Suppressor macrophage treated with lipopolysaccharide for 1 hour (primary cell): ENCODE results near the gene CD58.
"Not testable (repeated sequence)": the region's sequence is repeated elsewhere in the genome, so short reads cannot be mapped to it uniquely, and the experiment has no call there.

Experiments
- DNase-seq, 3 donors: peaks; one replicate each; pipeline ENCODE4 v3.0.0-alpha.2; 2020 to 2022

Gene CD58

GRCh38 chr1:116570358-116571214 lies at the start of gene CD58:
Gene CD58, minus strand, starts transcription at chr1:116571026. Its CDS starts 54 bp downstream, at chr1:116570972.
- peak; percentile 96 to 99 (median 98) for DNase-seq

DNA sequence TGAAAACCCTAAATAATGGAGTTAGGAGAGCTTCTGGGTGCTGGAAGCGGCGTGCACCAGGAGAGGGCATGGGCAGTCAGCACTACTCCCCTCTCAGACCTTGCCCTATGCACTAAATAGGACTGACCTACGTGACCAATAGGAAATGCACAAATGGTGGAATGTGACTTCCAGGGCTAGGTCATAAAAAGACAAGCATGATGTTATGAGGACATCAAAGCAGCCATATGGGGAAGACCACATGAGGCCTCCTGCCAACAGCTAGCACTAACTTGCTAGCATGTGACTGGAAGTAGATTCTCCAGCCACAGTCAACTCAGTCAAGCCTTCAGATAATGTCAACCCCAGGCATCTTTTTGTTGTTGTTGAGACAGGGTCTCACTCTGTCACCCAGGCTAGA lies 49.6 kb upstream of the CD58 start:
- not testable (repeated sequence) for DNase-seq

GRCh38 chr1:116619106-116619505 lies 48.3 kb upstream of the CD58 start:
- not testable (repeated sequence) for DNase-seq

DNA sequence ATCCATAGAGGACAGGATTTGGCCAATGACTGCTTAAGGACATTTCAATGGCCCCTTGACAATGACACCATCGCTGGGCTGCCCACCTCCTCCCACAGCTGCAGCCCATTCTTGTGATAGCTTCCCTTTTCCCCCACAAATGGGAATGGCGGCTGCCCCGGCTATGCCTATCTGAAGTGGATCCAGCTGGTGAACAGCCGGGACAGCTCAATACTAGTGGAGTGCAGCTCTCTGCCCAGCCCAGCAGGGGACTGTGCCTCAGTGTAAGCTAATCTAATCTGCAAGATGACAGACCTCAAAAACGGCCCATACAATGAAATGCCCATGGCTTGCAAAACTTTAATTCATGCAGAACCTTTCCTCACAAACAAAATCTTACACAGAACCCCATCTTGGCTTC lies 47.0 kb upstream of the CD58 start:
- DNase-seq, result not testable (repeated sequence)

- not testable (repeated sequence) for DNase-seq
Observed at GRCh38 chr1:116613825-116614224, 43.0 kb upstream of the CD58 start.

DNA sequence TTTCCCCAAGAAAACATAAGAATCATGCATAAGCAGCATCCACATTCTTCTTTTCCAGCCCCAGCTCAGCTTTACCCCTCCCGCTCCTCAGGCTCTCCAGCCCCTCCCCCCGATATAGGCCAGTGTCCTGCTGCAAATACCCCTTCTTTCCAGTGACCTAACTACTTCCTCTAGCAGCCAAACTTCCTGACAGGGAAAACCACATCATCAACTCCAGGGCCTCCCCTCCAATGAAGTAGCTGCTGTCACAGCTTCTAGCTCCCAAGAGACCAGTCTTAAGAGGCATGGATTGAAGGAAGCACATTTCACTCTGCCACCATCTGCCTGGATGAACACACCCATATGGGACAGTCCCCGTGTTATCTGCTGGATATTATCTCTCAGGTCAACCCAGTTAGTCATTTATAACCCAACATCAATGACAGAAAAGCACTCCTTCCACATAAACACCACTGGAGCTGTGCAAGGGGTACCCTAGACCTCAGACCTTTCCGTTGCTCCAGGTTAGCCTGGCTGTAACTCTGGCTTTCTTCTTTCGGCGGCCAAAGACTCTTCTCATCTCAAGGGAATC lies 39.1 kb upstream of the CD58 start:
- DNase-seq, result peak; percentile 28 to 57 (median 38)

- DNase-seq, result peak; percentile 30 to 49 (median 39)
Observed at GRCh38 chr1:116608841-116609240, 38.0 kb upstream of the CD58 start.

DNA sequence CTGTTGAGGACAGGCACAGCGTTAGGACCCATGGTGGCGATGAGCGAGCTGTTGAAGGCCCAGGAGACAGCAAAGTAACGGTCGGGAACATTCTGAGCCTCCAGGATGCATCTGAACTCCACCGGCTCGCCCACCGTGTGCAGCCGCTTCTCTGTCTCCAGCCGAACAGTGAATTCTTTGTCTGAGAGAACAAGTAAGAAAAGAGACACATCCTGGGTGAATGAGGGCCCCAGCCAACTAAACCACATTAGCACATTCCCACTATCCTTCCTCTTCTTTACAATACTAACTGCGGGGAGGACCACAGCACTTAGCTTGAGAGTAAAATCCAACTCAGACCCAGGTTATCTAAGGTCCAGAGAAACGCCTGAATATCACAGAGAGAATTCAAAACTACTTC lies 37.3 kb upstream of the CD58 start:
- DNase-seq, result not testable (repeated sequence)

DNA sequence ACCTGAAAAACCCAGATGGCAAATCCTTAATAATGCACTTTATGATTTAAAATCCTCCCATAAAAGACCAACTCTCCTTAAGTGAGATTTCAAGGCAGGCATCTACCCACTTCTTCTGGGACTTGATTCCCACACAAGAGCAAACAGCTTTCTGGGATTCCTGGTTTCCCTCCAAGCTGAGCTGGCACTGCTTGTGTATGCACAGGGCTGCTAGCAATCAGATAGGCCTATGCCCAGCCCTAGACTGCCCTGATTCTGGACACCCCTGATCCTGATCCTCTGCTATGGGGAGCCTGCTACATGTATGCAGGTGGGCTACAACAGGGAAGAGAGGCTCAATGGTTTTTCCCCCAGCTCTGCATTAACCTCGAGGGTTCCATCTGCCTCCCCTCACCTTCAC lies 36.6 kb upstream of the CD58 start:
- DNase-seq, result peak in 1 of 3 donors; percentile 8

- DNase-seq, result peak; percentile 69 to 84 (median 80)
Observed at GRCh38 chr1:116606067-116606466, 35.2 kb upstream of the CD58 start.

GRCh38 chr1:116605315-116605714 lies 34.5 kb upstream of the CD58 start:
- peak in 2 of 3 donors; percentile 31 to 43 for DNase-seq

DNA sequence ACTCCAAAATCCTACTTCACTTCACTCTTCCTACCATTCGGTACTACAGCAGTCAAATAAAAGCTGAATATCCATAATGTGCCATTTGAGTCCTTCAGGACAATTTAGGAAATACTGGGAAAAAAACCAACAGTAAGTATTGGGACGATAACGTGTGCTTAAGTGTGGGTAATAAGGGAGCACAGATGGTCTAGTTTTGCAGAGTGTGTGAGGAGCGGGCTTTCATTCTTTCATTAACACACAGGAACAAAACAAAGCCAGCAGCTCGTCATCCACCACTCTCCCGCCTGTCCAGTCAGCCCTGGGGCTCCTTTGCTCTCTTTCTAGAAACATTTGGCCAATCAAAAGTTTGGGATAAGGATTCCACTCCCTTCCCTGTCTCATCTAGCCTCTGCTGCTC lies 33.6 kb upstream of the CD58 start:
- DNase-seq, result not testable (repeated sequence)

DNA sequence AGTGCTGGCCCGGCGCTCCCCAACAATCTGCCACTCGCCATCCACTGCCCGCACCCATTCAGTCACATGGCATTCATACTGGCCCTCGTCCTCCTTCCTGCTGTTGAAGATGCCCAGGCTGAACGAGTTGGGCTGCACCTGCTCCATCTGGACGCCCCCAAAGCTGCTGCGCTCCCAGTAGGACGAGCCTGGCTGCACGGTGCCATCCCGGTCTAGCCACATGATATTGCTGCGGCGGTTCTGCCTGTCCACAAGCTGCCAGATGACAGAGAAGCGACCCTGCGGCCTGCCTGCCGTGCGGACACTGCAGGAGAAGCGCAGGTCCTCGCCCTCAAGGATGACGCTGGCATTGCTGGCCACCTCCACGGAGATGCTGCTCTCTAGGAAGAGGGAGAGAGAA lies 32.8 kb upstream of the CD58 start:
- DNase-seq, result not testable (repeated sequence)

DNA sequence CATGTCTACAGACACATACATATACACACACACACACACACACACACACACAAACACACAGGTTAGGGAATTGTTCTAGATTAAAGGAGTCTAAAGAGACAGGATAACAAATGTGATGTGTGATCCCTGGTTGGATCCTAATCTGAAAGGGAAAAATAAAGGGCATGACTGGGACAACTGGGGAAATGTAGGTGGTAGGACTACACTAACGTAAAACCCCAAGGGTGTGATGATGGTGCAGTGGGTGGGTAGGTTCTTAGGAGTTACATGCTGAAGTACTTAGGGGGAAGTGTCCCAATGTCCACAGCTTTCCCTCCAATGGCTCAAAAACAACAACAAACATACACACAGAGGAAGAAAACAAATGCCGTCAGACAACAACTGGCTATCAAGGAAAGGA lies 28.5 kb upstream of the CD58 start:
- DNase-seq, result peak; percentile 39 to 64 (median 62)

DNA sequence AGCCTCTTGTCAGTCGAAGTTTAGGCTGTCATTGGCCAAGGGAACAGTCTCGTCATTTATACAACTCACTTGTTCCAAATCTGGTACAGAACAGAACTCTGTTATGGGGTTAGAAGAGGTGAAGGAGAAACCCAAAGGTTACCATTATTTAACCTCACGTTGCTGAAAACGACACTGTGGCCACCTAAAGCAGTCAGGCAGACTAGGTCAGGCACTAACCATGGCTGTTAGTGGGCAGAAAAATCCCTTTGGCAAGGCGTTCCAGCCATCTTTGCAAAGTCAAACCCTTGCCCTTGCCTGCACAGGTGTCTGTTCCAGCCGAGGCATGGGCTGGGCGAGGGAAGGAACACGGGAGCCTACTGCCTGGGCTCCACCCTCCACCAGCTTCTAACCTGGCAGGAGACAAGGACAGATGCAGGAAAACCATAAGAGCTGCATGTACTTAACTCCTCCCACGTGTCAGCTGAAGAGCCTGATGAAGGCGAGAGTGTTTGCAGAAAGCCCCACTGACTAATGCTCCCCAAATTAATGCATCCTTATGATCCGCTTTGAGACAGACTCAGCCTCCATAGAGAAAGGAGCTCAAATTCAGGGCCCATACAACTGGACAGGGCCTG lies 27.7 kb upstream of the CD58 start:
- peak; percentile 49 to 69 (median 66) for DNase-seq

DNA sequence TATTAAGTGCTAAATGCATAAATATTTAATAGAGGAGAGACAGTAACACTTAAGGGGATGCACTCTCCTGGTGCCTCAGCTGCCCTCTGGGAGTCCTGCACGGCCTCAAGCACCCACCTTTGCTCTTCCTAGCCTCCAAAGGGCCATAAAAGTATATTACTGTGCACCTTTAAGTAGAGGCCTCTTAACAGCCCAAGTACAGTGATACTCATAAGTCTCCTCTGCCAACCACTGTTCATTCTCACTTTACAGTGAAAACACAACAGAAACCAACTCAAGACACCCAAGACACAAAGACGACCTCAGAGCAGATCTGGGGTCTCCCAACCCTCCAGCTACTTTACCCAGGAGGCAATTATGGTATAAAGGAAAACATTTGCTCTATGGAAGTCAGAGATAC lies 26.6 kb upstream of the CD58 start:
- DNase-seq, result not testable (repeated sequence)

GRCh38 chr1:116596742-116597307 lies 26.0 kb upstream of the CD58 start:
- peak in 2 of 3 donors; percentile 31 to 33 for DNase-seq

GRCh38 chr1:116595946-116596741 lies 25.3 kb upstream of the CD58 start:
- DNase-seq, result peak; percentile 52 to 64 (median 54)

- DNase-seq, result peak in 1 of 3 donors; percentile 24
Observed at GRCh38 chr1:116595065-116595840, 24.4 kb upstream of the CD58 start.

- DNase-seq, result not testable (repeated sequence)
Observed at GRCh38 chr1:116593977-116594376, 23.2 kb upstream of the CD58 start.

DNA sequence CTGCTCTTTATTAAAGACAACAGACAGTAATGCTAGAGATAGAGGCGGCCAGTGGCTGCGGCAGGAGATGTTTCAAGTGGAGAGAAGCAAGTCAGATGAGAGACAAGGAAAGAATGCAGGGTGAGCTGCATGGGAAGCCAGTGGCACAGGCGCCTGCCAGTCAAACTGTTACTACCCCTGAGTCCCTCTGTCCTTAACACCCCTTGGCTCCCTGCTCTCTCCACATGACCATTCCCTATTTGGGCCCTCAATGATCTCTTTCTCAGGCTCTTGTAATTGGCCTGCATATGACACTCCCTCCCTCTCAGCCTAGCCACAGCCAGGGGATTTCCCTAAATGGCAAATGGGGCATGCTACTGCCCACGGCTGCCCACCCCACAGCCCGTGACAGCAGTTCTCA lies 22.6 kb upstream of the CD58 start:
- not testable (repeated sequence) for DNase-seq
